ENCODE measurements around the gene SEC14L2.

Gene SEC14L2

DNA sequence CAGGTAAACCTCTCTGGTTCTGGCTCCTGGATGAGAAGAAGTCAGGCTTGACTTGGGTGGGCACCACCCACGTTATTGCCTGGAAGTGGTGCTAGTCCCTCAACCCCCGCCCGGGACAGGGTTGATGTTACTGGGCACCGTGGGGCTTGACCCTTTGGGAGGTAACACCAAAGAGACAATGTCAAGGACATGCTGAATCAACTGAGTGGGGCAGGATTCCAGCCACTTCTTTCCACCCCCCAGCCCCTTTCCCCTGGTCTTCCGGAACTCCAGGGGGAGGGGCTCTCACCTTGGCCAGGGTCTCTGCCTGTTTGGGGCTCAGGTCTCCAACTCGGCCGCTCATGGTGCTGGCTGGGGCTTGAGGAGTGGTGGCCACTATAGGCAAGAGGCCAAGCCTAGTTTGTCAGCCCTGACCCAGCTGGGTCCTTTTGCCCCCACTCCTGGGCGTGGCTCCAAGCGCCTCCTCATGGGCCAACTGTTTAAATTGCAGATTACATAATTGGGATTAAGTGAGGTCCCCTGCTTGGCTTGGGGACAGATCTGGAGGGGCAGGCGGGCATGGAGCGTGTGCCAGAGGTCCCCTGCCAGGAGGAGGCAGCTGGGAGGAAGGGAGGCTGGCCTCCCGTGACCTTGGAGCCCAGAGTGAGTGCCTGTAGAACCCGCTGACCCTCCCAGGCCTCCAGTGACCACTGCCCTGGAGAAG is 74.9 kb downstream of the SEC14L2 start, which contains the start of gene SEC14L3:
SEC14L3 (minus strand) TSS at position 402 of the 703 bp plus-strand sequence; CDS start at position 343, 59 bp downstream.
- TF ChIP-seq EZH2phosphoT487 (conservative IDR thresholded peaks at IDR 0.05; ENCODE audit: low read length), result no peak
- TF ChIP-seq, protein P1, sequence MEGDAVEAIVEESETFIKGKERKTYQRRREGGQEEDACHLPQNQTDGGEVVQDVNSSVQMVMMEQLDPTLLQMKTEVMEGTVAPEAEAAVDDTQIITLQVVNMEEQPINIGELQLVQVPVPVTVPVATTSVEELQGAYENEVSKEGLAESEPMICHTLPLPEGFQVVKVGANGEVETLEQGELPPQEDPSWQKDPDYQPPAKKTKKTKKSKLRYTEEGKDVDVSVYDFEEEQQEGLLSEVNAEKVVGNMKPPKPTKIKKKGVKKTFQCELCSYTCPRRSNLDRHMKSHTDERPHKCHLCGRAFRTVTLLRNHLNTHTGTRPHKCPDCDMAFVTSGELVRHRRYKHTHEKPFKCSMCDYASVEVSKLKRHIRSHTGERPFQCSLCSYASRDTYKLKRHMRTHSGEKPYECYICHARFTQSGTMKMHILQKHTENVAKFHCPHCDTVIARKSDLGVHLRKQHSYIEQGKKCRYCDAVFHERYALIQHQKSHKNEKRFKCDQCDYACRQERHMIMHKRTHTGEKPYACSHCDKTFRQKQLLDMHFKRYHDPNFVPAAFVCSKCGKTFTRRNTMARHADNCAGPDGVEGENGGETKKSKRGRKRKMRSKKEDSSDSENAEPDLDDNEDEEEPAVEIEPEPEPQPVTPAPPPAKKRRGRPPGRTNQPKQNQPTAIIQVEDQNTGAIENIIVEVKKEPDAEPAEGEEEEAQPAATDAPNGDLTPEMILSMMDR (IDR thresholded peaks at IDR 0.05; ENCODE audit: insufficient read depth, low read length, poor library complexity, severe bottlenecking), result no peak
- Histone ChIP-seq H2AFZ (ENCODE audit: low read depth, low read length, severe bottlenecking) (no peak within 1 kb of the TSS), H3K9me2 (replicated peaks; ENCODE audit: insufficient read depth, low read length) (no peaks in the 10 kb centered on the region), H3K4me2 (ENCODE audit: low read depth, low read length, poor library complexity, severe bottlenecking) (no peak within 1 kb of the TSS), H3K9me3 (ENCODE audit: insufficient read depth, low read length) (no peaks in the 10 kb centered on the region), H3K36me3 (ENCODE audit: low read length) (no peaks in the 10 kb centered on the region), H4K20me1 (ENCODE audit: low read depth, low read length) (no peaks in the 10 kb centered on the region), H3K27ac (ENCODE audit: low read depth, low read length) (no peak within 1 kb of the TSS), H3K79me2 (ENCODE audit: insufficient read depth, low read length) (no peaks in the 10 kb centered on the region), H3K27me3 (ENCODE audit: low read length) (no peaks in the 10 kb centered on the region), H3F3A (ENCODE audit: insufficient read depth) (no peaks in the 10 kb centered on the region), H3K4me3 (ENCODE audit: insufficient read depth, low read length, poor library complexity, severe bottlenecking) (no peak within 1 kb of the TSS), H3K9ac (ENCODE audit: low read length) (no peak within 1 kb of the TSS)

DNA sequence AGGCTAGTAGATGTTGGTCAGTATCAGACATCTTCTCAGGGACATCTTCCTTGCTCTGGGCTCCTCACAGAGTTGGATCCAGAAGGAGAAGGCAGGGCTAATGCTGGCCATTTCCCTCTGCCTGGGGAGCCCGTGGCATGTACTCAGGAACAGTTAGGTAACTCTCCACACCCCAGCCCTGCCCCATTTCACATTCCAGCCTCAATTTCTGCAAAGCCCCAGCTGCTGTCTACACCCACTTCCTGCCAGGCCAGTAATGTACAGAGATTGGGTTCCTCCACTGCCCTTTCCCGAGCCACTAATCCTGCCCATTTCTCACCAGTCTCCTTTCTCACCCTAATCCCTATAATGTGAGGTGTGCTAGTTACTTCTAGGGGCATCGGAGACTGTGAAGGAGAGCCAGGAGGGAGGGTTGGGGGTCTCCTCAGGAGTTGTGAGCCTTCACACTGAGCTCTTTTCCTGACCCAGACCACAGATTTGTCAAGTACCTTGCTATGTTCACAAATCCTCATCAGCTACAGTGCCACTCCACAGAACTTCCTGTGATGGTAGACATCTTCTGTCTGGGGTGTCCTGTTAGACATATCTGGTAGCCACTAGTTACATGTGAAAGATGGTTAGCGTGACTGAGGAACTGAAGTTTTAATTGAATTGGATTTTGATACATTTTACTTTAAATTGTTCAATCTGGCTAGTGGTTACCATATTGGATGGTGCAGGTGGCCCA is 76.3 kb downstream of the SEC14L2 start:
- Histone ChIP-seq H3K4me3 (ENCODE audit: insufficient read depth, low read length, poor library complexity, severe bottlenecking) (no peak overlapping the region), H3F3A (ENCODE audit: insufficient read depth) (no peaks in the 10 kb centered on the region), H3K27me3 (ENCODE audit: low read length) (no peaks in the 10 kb centered on the region), H2AFZ (ENCODE audit: low read depth, low read length, severe bottlenecking) (no peak overlapping the region), H3K9ac (ENCODE audit: low read length) (no peak overlapping the region), H3K27ac (ENCODE audit: low read depth, low read length) (no peak overlapping the region), H3K9me2 (replicated peaks; ENCODE audit: insufficient read depth, low read length) (no peaks in the 10 kb centered on the region), H3K4me2 (ENCODE audit: low read depth, low read length, poor library complexity, severe bottlenecking) (no peak overlapping the region), H4K20me1 (ENCODE audit: low read depth, low read length) (no peaks in the 10 kb centered on the region), H3K79me2 (ENCODE audit: insufficient read depth, low read length) (no peaks in the 10 kb centered on the region), H3K9me3 (ENCODE audit: insufficient read depth, low read length) (no peaks in the 10 kb centered on the region), H3K36me3 (ENCODE audit: low read length) (no peaks in the 10 kb centered on the region)
- TF ChIP-seq, protein P1 (IDR thresholded peaks at IDR 0.05; ENCODE audit: insufficient read depth, low read length, poor library complexity, severe bottlenecking), result no peak
- no peak for TF ChIP-seq EZH2phosphoT487 (conservative IDR thresholded peaks at IDR 0.05; ENCODE audit: low read length)

DNA sequence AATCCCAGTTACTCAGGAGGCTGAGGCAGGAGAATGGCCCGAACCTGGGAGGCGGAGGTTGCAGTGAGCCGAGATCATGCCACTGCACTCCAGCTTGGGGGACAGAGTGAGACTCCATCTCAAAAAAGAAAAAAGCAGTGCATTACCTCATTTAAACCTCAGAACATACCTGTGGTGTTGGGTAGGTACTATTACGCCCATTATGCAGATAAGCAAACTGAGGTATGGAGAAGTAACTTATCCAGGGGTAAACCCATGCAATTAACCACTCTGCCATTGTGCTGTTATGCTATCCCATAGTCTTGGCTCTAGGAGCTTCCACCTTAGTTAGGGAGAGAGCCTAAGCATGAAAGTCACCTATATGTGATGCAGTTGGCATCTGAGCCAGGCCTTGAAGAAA is 77.3 kb downstream of the SEC14L2 start:
- Histone ChIP-seq H3K9me3 (ENCODE audit: insufficient read depth, low read length) (no peaks in the 10 kb centered on the region), H3K79me2 (ENCODE audit: insufficient read depth, low read length) (no peaks in the 10 kb centered on the region), H3K27me3 (ENCODE audit: low read length) (no peaks in the 10 kb centered on the region), H3K9me2 (replicated peaks; ENCODE audit: insufficient read depth, low read length) (no peaks in the 10 kb centered on the region), H3K36me3 (ENCODE audit: low read length) (no peaks in the 10 kb centered on the region), H3F3A (ENCODE audit: insufficient read depth) (no peaks in the 10 kb centered on the region), H3K27ac (ENCODE audit: low read depth, low read length) (no peak overlapping the region), H2AFZ (ENCODE audit: low read depth, low read length, severe bottlenecking) (no peak overlapping the region), H3K9ac (ENCODE audit: low read length) (no peak overlapping the region), H3K4me2 (ENCODE audit: low read depth, low read length, poor library complexity, severe bottlenecking) (no peak overlapping the region), H4K20me1 (ENCODE audit: low read depth, low read length) (no peaks in the 10 kb centered on the region), H3K4me3 (ENCODE audit: insufficient read depth, low read length, poor library complexity, severe bottlenecking) (no peak overlapping the region)
- TF ChIP-seq EZH2phosphoT487 (conservative IDR thresholded peaks at IDR 0.05; ENCODE audit: low read length), result no peak
- TF ChIP-seq, protein P1 (IDR thresholded peaks at IDR 0.05; ENCODE audit: insufficient read depth, low read length, poor library complexity, severe bottlenecking), result no peak
